Omental fat pad (tissue), 4 donors: ENCODE measurements around the gene NAV3. TPM values are rescaled to one million over a fixed set of nuclear protein-coding genes. Genes with fewer than 3 reads are reported as not detected.

Experiments
- ATAC-seq: fragments of 150-250 bp; one replicate; pipeline ENCODE4 v1.9.1; 2016; ENCODE audit warnings: mild to moderate bottlenecking, moderate library complexity; ENCODE audit not compliant: low FRiP score
- DNase-seq: peaks from one replicate; pipeline ENCODE4 v3.0.0-alpha.2; 2019; ENCODE audit warnings: low spot score
- CTCF ChIP-seq, 3 donors: fragments of 450-650 bp; IDR thresholded peaks; one replicate each; pipeline ENCODE4 v1.5.1; 2016 to 2017; ENCODE audit warnings: antibody characterized with exemption in 3 of 3, mild to moderate bottlenecking in 3 of 3, moderate library complexity in 2 of 3
- total RNA-seq, 4 donors: library from RNA; depleted of rRNA; stranded (reverse); fragments of >200 nt; gene quantifications; one replicate each; pipeline ENCODE4 v1.1.0, GENCODE V29; 2016

The NAV3 gene
- total RNA-seq, 4 donors from 2014 or later = 12.5 to 24.3 (median 15.3) TPM

GRCh38 chr12:78115889-78116288 lies 285.2 kb downstream of the NAV3 start:
- no peak for DNase-seq
- TF ChIP-seq CTCF (IDR thresholded peaks at IDR 0.05) = no peak
- ATAC-seq = no peak

- DNase-seq (no peak), ATAC-seq (no peak)
- TF ChIP-seq CTCF (IDR thresholded peaks at IDR 0.05) = no peak
Measured at GRCh38 chr12:78118036-78118435, 287.3 kb downstream of the NAV3 start.

- TF ChIP-seq CTCF (IDR thresholded peaks at IDR 0.05) = no peak
- no peak for DNase-seq
- ATAC-seq = no peak
Measured at GRCh38 chr12:78118486-78118885, 287.8 kb downstream of the NAV3 start.

- no peak for TF ChIP-seq CTCF (IDR thresholded peaks at IDR 0.05)
- ATAC-seq = no peak
- DNase-seq = no peak
Measured at GRCh38 chr12:78119351-78119918, 288.7 kb downstream of the NAV3 start.

- ATAC-seq = no peak
- no peak for TF ChIP-seq CTCF (IDR thresholded peaks at IDR 0.05)
- no peak for DNase-seq
Measured at GRCh38 chr12:78120306-78120705, 289.6 kb downstream of the NAV3 start.

GRCh38 chr12:78120866-78121560 lies 290.3 kb downstream of the NAV3 start:
- ATAC-seq = no peak
- DNase-seq = no peak
- no peak for TF ChIP-seq CTCF (IDR thresholded peaks at IDR 0.05)
